GM18858 (cell line): ENCODE measurements around the gene CRCP.
"Not testable (repeated sequence)": the region's sequence is repeated elsewhere in the genome, so short reads cannot be mapped to it uniquely, and the experiment has no call there.

Experiments
- ATAC-seq: cut with Tn5 transposase; IDR thresholded peaks from one replicate; pipeline ENCODE4 v1.9.1; 2021; ENCODE audit not compliant: unreplicated experiment

CRCP gene

DNA sequence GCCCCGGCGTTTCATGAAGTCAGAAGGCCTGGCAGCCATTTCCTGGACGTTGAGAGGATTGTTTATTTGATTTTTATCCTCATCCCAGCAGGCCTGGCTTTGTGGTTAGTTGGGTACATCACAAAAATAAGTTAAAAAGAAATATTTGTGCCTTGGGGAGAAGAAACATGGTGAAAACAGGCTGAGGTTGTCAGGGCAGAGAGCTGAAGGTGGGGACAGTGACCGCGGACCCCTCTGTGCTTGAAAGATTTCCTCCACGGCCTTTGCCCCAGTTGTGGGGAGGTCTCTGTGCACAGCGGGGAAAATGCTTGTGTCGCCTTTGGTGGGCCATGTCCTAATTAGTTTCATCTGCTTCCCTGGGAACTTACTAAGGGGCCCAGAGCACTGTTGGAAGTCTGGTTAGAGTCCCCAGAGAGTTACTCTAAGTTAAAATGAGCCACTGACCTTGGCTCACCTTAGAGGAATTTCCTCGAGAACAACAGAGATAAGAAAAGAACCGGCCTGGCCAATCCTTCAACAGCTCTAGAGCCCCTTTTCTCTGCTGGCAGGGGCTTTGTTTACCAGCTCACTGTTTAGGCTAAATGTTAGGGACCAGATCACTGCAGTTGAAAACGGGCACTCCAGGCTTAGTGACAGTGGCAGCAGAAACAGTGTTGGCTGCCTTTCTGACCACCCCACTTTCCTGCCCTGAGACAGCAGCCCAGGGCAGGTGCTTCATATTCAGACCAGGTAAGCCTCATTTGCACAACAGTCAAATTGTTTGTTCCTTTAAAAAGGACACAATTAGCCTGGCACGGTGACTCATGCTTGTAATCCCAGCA is 37.9 kb downstream of the CRCP start:
- no peak for ATAC-seq

- ATAC-seq = no peak
Observed at GRCh38 chr7:66153691-66154090, 39.0 kb downstream of the CRCP start.

- not testable (repeated sequence) for ATAC-seq
Observed at GRCh38 chr7:66156035-66156434, 41.4 kb downstream of the CRCP start.

- no peak for ATAC-seq
Observed at GRCh38 chr7:66157060-66157459, 42.4 kb downstream of the CRCP start.

GRCh38 chr7:66162622-66163021 is 48.0 kb downstream of the CRCP start:
- no peak for ATAC-seq

DNA sequence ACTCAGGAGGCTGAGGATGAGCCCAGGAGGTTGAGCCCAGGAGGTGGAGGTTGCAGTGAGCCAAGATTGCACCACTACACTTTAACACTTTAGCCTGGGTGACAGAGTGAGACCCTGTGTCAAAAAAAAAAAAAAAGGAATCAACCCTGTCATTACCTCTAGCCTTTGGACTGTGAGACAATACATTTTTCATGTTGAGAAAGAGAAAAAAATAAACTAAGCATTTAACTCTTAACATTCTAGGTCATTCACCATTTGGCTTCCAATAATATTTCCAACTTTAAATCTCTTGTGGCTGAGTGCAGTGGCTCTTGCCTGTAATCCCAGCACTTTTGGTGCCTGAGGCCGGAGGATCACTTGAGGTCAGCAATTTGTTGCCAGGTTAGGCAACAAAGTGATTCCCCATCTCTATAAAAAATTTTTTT is 48.6 kb downstream of the CRCP start:
- no peak for ATAC-seq

DNA sequence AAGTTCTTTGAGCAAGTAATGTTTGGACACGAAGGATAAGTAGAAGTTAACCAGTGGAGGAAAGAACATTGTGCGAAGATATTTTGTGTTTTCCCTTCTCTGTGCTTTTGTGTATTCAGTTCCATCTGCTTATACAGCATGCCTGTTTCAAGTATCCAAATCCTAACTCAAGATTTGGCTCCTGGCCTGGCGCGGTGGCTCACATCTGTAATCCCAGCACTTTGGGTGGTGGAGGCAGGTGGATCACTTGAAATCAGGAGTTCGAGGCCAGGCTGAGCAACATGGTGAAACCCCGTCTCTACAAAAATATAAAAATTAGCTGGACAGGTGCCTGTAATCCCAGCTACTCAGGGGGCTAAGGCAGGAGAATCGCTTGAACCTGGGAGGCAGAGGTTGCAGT is 49.7 kb downstream of the CRCP start:
- no peak for ATAC-seq

GRCh38 chr7:66167773-66168387 is 53.2 kb downstream of the CRCP start:
- ATAC-seq = no peak

DNA sequence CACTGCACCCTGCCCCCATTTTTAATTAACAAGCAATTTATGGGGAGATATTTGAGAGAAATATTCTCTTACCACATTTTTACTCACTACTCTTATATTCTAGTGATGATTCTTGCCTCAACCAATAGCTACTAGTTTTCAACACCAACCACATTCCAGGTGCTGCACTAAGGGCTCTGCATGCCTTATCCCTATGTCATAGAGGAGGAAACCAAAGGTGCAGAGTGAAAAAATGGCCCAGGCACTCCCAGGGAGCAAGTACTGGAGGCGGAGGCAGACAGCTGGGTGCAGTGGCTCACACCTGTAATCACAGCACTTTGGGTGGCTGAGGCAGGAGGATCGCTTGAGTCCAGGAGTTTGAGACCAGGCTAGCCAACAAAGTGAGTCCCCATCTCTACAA is 55.0 kb downstream of the CRCP start:
- no peak for ATAC-seq

DNA sequence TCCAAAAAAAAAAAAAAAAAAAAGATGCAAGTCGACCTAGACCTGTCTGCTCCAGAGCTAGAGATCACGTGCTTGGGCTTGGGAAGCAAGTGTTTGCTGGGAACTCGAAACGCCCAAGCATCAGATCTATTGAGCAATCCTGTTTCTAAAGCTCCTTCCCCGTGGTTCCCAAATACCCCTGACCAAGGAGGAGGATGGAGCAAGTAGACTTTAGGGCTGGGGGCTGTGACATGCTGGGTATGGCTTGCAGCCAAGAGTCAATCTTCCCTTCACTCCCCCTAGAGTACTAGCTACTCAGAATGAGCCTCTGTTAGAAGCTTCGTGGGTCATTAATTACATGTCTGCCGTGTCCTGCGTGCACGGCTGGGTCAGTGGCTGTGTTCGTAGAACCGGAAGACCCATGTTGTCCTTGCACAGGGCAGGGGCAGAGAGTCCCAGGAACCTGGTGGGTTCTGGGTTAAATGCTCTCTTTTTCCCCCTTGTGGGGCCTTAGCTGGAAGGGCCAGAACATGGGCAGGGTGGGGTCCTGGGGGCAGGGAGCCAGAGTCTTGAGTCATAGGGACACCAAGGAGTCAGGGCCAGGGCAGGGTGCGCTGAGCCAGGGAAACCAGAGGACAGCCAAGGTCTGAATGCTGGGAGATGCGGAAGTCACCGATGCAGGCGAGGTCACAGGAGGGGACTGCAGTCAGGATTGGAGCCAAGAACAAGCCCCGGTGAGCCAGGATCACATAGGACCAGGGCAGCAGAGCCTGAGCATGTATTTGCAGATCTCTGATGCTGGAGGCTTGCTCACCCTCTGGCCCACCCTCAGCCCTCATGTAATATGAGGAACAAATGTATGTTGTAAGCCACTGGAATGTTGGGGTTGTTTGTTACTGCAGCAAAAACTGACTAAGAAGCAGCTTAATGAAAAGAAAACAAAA is 55.9 kb downstream of the CRCP start:
- no peak for ATAC-seq

DNA sequence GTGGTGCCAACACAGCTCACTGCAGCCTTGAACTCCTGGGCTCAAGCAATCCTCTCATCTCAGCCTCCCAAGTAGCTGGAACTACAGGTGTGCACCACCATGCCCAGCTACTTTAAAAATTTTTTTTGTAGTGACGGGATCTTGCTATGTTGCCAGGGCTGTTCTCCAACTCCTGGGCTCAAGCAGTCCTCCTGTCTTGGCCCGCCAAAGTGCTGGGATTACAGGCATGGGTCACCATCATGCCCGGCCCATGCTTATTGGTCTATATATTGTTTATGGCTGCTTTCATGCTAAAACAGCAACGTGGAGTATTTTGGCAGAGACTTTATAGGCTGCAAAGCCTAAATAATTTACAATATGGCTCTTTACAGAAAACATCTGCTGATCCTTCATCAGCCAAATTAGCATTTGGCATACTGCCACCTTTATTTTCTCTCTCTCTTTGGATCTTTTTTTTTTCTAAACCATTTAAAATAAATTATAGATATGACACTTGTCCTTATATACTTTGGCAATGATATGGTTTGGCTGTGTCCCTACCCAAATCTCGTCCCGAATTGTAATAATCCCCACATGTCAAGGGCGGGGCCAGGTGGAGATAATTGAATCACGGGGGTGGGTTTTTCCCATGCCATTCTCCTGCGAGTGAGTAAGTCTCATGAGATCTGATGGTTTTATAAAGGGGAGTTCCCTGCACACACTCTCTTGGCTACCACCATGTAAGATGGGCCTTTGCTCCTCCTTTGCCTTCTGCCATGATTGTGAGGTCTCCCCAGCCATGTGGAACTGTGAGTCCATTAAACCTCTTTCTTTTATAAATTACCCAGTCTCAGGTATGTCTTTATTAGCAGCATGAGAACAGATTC is 58.1 kb downstream of the CRCP start:
- not testable (repeated sequence) for ATAC-seq

DNA sequence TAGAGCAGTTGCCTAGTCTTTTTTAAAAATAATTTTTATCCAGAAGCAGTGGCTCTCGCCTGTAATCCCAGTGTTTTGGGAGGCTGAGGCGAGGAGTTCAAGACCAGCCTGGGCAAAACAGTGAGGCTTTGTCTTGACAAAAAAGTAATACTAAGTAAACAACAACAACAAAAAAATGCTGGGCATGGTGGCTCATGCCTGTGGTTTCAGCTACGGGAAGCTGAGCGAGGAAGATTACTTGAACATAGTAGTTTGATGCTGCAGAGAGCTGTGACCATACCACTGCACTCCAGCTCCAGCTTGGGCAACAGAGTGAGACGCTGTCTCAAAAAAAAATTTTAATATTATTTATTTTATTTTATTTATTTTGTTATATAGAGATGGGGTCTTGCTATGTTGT is 59.2 kb downstream of the CRCP start:
- no peak for ATAC-seq

GRCh38 chr7:66175006-66175405 is 60.4 kb downstream of the CRCP start:
- not testable (repeated sequence) for ATAC-seq

DNA sequence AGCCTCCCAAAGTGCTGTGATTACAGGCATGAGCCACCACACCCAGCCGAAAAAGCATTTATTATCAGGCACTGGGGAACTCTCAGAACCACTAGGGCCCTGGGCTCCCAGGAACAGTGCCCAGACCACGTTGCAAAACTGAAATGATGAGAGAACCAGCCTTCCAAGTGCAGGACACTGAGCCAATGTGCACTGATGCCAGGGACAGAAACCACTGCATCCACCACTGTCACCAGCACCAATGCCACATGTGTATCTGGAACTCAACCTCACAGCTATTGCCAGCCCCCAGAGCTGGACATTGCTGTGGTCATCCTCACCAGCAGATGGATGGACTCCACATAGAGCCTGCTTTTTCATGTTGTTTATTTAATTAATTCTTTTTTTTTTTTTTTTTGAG is 62.3 kb downstream of the CRCP start:
- ATAC-seq = no peak

DNA sequence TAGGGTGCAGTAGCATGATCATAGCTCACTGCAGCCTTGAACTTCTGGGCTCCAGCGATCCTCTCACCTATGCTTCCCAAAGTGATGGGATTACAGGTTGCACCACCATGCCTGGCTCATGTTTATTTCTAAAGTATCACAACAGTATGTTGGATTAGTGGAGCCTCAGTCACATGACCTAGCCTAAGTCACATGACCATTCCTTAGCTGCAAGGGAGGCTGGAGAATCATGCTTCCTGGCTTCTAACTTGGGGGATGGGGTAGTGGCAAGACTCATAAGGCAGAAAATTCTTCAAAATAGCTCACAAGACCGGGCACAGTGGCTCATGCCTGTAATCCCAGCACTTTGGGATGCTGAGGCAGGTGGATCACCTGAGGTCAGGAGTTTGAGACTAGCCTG is 63.6 kb downstream of the CRCP start:
- ATAC-seq = no peak

DNA sequence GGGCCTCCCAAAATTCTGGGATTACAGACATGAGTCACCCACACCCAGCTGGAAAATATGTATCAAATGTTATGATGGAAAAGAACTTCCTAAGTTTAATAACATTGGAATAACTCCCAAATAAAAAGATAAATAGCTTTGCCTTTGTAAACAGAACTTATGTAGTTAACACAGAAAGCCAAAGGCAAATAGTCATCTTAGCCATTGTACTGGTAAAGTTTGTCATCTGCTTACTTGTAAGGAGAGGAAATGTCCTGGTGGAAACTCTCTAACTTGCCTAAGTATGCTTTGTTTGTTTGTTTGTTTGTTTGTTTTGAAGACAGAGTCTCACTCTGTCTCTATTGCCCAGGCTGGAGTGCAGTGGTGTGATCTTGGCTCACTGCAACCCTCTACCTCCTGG is 66.7 kb downstream of the CRCP start:
- ATAC-seq = no peak

DNA sequence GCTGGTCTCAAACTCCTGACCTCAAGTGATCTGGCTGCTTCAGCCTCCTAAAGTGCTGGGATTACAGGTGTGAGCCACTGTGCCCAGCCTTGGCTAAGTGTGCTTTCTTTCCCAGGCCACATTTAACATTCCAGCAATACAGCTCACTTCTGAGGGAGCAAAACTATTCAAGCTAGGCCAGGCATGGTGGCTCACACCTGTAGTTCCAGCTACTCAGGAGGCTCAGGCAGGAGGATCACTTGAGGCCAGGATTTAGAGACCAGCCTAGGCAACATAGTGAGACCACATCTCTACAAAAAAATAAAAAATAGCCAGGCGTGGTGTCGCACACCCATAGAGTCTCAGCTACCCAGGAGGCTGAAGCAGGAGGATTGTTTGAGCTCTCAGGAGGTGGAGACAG is 67.2 kb downstream of the CRCP start:
- no peak for ATAC-seq

GRCh38 chr7:66182920-66183319 is 68.3 kb downstream of the CRCP start:
- no peak for ATAC-seq

DNA sequence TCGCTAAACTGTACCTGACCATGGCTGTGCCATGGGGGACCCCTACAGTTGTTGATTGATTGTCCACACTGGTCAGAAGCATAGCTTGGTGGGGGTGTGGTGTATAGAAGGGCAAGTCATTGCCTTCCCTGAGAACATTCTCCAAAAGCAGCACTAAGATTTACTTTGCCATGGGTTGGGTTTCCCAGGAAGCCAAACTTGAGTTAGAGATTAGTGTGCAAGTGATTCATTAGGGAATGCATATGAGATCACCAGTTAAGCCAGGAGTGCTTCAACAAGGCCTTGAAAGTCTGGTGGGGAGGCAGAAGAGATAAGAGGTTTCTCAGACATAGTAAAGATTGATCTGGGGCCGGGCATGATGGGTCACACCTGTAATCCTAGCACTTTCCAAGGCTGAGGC is 69.1 kb downstream of the CRCP start:
- no peak for ATAC-seq

DNA sequence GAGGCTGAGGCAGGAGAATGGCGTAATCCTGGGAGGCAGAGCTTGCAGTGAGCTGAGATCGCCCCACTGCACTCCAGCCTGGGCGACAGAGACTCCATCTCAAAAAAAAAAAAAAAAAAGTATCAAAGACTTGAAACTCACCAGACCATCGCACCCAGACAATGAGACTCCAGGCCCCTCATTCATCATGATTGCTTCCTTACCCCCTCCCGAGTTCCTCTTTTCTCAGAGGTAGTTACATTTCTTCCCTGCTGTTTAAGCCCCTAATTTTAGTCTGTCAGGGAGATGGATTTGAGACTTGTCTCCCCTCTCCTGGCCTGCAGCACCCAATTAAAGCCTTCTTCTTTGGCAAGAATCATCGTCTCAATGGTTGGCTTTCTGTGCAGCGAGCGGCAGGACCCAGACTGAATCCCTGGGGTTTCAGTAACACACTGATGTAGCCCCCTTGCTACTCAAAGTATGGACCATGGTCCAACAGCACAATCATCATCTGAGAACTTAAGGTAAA is 71.1 kb downstream of the CRCP start:
- no peak for ATAC-seq
